OCI-LY1 (cell line): ENCODE results near the gene SUPT3H.

Source experiments
- H2AFZ ChIP-seq: fragments of 200-600 bp; sonication (generic), shearing (Covaris generic); 2 replicates; pipeline ENCODE4 v1.6.0; 2014; ENCODE audit warnings: antibody characterized with exemption, mild to moderate bottlenecking, low read length
- H3F3A ChIP-seq: fragments of 200-600 bp; sonication (generic), shearing (Covaris generic); 2 replicates; pipeline ENCODE4 v1.6.0; 2014; ENCODE audit warnings: mild to moderate bottlenecking, antibody characterized with exemption, low read length, moderate library complexity; ENCODE audit not compliant: insufficient read depth
- H3K27ac ChIP-seq: fragments of 200-600 bp; sonication (generic); 2 replicates; pipeline ENCODE4 v1.5.1; 2014; ENCODE audit warnings: low read length, mixed run types, mild to moderate bottlenecking, low read depth; ENCODE audit not compliant: poor library complexity, severe bottlenecking
- H3K27me3 ChIP-seq: fragments of 200-600 bp; sonication (generic); 2 replicates; pipeline ENCODE4 v1.6.0; 2014; ENCODE audit warnings: antibody characterized with exemption, mild to moderate bottlenecking, low read length, moderate library complexity; ENCODE audit not compliant: insufficient read depth
- H3K36me3 ChIP-seq: fragments of 200-600 bp; sonication (generic); 2 replicates; pipeline ENCODE4 v1.6.1; 2014; ENCODE audit warnings: mild to moderate bottlenecking, antibody characterized with exemption, low read length, moderate library complexity, mixed read lengths; ENCODE audit not compliant: insufficient read depth
- H3K4me1 ChIP-seq: fragments of 200-600 bp; sonication (generic); 2 replicates; pipeline ENCODE4 v1.5.1; 2014; ENCODE audit warnings: mild to moderate bottlenecking, low read length, moderate library complexity; ENCODE audit not compliant: insufficient read depth, severe bottlenecking
- H3K4me2 ChIP-seq: fragments of 200-600 bp; sonication (generic), shearing (Covaris generic); 2 replicates; pipeline ENCODE4 v1.6.1; 2014; ENCODE audit warnings: low read length
- H3K4me3 ChIP-seq: fragments of 200-600 bp; sonication (generic); 2 replicates; pipeline ENCODE4 v1.5.1; 2014; ENCODE audit warnings: low read length, low read depth, mild to moderate bottlenecking, mixed read lengths; ENCODE audit not compliant: poor library complexity, severe bottlenecking
- H3K79me2 ChIP-seq: fragments of 200-600 bp; shearing (Covaris generic); 2 replicates; pipeline ENCODE4 v1.6.1; 2016; ENCODE audit warnings: mixed run types, low read length, mixed read lengths; ENCODE audit not compliant: insufficient read depth
- H3K9ac ChIP-seq: fragments of 200-600 bp; sonication (generic), shearing (Covaris generic); 2 replicates; pipeline ENCODE4 v1.6.1; 2014; ENCODE audit warnings: mild to moderate bottlenecking, low read length, mixed read lengths
- H3K9me2 ChIP-seq: fragments of 200-600 bp; sonication (generic), shearing (Covaris generic); 2 replicates; pipeline ENCODE4 v1.6.1; 2014; ENCODE audit warnings: low read depth, mild to moderate bottlenecking, low read length, mixed read lengths
- H3K9me3 ChIP-seq: fragments of 200-600 bp; shearing (Covaris generic); 2 replicates; pipeline ENCODE4 v1.6.1; 2014; ENCODE audit warnings: low read length, mixed read lengths
- H4K20me1 ChIP-seq: fragments of 200-600 bp; sonication (generic), shearing (Covaris generic); 2 replicates; pipeline ENCODE4 v1.6.0; 2016; ENCODE audit warnings: mild to moderate bottlenecking, low read length; ENCODE audit not compliant: insufficient read depth
- CTCF ChIP-seq: fragments of 200-600 bp; sonication (generic), shearing (Covaris generic); IDR thresholded peaks from 2 replicates; pipeline ENCODE4 v1.5.1; 2017; ENCODE audit warnings: mild to moderate bottlenecking, antibody characterized with exemption, low read length, moderate library complexity, mixed read lengths
- EZH2 ChIP-seq: fragments of 200-600 bp; sonication (generic), shearing (Covaris generic); IDR thresholded peaks from 2 replicates; pipeline ENCODE4 v1.8.0; 2017; ENCODE audit warnings: borderline replicate concordance, mixed run types, mild to moderate bottlenecking, antibody characterized with exemption, low read length, moderate library complexity, mixed read lengths

The SUPT3H gene

GRCh38 chr6:45423824-45424450 lies 46.2 kb upstream of the SUPT3H start:
- Histone ChIP-seq H3K36me3 (no peaks in the 10 kb centered on the region), H3K4me3 (no peak overlapping the region), H3K27ac (no peak overlapping the region), H3F3A (no peaks in the 10 kb centered on the region), H3K4me2 (no peak overlapping the region), H4K20me1 (no peaks in the 10 kb centered on the region), H3K79me2 (no peaks in the 10 kb centered on the region), H3K27me3 (peaks cover 8% of the 10 kb centered on the region), H2AFZ (no peak overlapping the region), H3K9me3 (no peaks in the 10 kb centered on the region), H3K9me2 (no peaks in the 10 kb centered on the region), H3K9ac (no peak overlapping the region), H3K4me1 (no peaks in the 10 kb centered on the region)
- TF ChIP-seq CTCF = no peak
- TF ChIP-seq EZH2 = no peak

- no peaks in the 10 kb centered on the region for H3F3A ChIP-seq
- no peak overlapping the region for H3K9ac ChIP-seq
- no peaks in the 10 kb centered on the region for H4K20me1 ChIP-seq
- no peaks in the 10 kb centered on the region for H3K9me3 ChIP-seq
- H3K27me3 ChIP-seq = peaks cover 8% of the 10 kb centered on the region
- H3K4me3 ChIP-seq = no peak overlapping the region
- H2AFZ ChIP-seq = no peak overlapping the region
- TF ChIP-seq CTCF (no peak), EZH2 (no peak)
- H3K4me1 ChIP-seq = no peaks in the 10 kb centered on the region
- no peaks in the 10 kb centered on the region for H3K9me2 ChIP-seq
- H3K79me2 ChIP-seq = no peaks in the 10 kb centered on the region
- no peak overlapping the region for H3K27ac ChIP-seq
- H3K4me2 ChIP-seq = no peak overlapping the region
- no peaks in the 10 kb centered on the region for H3K36me3 ChIP-seq
These were observed 45.5 kb upstream of the SUPT3H start for GRCh38 chr6:45423111-45423823.

GRCh38 chr6:45422503-45423110 lies 44.9 kb upstream of the SUPT3H start:
- Histone ChIP-seq H2AFZ (no peak overlapping the region), H3K9ac (no peak overlapping the region), H3K27ac (no peak overlapping the region), H3K9me2 (no peaks in the 10 kb centered on the region), H3K4me2 (peak overlapping the region; percentile 43; the same call in 1 of the 2 replicates), H3K79me2 (no peaks in the 10 kb centered on the region), H3K27me3 (peaks cover 8% of the 10 kb centered on the region), H3K4me1 (no peaks in the 10 kb centered on the region), H3K4me3 (peak overlapping the region; percentile 34), H3K36me3 (no peaks in the 10 kb centered on the region), H3K9me3 (no peaks in the 10 kb centered on the region), H3F3A (no peaks in the 10 kb centered on the region), H4K20me1 (no peaks in the 10 kb centered on the region)
- TF ChIP-seq EZH2 = no peak
- TF ChIP-seq CTCF = no peak
